NB4 (cell line): ENCODE data around the gene FAM25G.
A peak's percentile ranks its signal among the peaks of the same experiment; 100 is the strongest.
"Not testable (repeated sequence)": the region's sequence is repeated elsewhere in the genome, so short reads cannot be mapped to it uniquely, and the experiment has no call there.

Experiments
- DNase-seq: peaks from one replicate; pipeline ENCODE4 v3.0.0; 2010; ENCODE audit warnings: low read depth
- H3K4me3 ChIP-seq: one replicate; pipeline ENCODE4 v1.5.1; 2011; ENCODE audit warnings: mild to moderate bottlenecking, low read depth, low read length, moderate library complexity

The FAM25G gene

GRCh38 chr10:47491600-47491999 is at the start of gene FAM25G:
FAM25G (minus strand) TSS chr10:47491700; CDS start chr10:47491674, 26 bp downstream.
- not testable (repeated sequence) for H3K4me3 ChIP-seq, DNase-seq

GRCh38 chr10:47536430-47536829 is 44.9 kb upstream of the FAM25G start:
- not testable (repeated sequence) for H3K4me3 ChIP-seq, DNase-seq

- H3K4me3 ChIP-seq, DNase-seq: not testable (repeated sequence)
Measured at GRCh38 chr10:47523475-47523874, 32.0 kb upstream of the FAM25G start, which contains the start of gene AGAP9. AGAP9 (minus strand) TSS chr10:47523638; CDS start chr10:47523526, 112 bp downstream.

GRCh38 chr10:47502313-47502712 is 10.8 kb upstream of the FAM25G start:
- not testable (repeated sequence) for DNase-seq, H3K4me3 ChIP-seq

GRCh38 chr10:47494226-47494625 is 2.7 kb upstream of the FAM25G start:
- not testable (repeated sequence) for DNase-seq, H3K4me3 ChIP-seq

- DNase-seq, H3K4me3 ChIP-seq: not testable (repeated sequence)
Measured at GRCh38 chr10:47489630-47490029, 1.9 kb downstream of the FAM25G start.

- DNase-seq, result peak; percentile 87
- not testable (repeated sequence) for H3K4me3 ChIP-seq
Measured at GRCh38 chr10:47485943-47486342, 5.6 kb downstream of the FAM25G start.

- DNase-seq, H3K4me3 ChIP-seq: not testable (repeated sequence)
Measured at GRCh38 chr10:47484786-47485185, 6.7 kb downstream of the FAM25G start.

- peak within 1 kb of the TSS; percentile 46 for H3K4me3 ChIP-seq
- DNase-seq, result peak; percentile 45
Measured at GRCh38 chr10:47483923-47484322, 7.6 kb downstream of the FAM25G start, which contains the start of gene ANXA8. ANXA8 (minus strand) TSS chr10:47484115; CDS start chr10:47483933, 182 bp downstream.

- H3K4me3 ChIP-seq, result not testable (repeated sequence)
Measured at GRCh38 chr10:47482367-47482766, 9.1 kb downstream of the FAM25G start.

GRCh38 chr10:47481768-47482181 is 9.7 kb downstream of the FAM25G start:
- not testable (repeated sequence) for DNase-seq, H3K4me3 ChIP-seq

More at GRCh38 chr10:47482367-47482766, 9.1 kb downstream of the FAM25G start:
- not testable (repeated sequence) for DNase-seq

- not testable (repeated sequence) for DNase-seq, H3K4me3 ChIP-seq
Measured at GRCh38 chr10:47481182-47481766, 10.2 kb downstream of the FAM25G start.

- not testable (repeated sequence) for DNase-seq, H3K4me3 ChIP-seq
Measured at GRCh38 chr10:47480133-47480532, 11.4 kb downstream of the FAM25G start.

- H3K4me3 ChIP-seq, DNase-seq: not testable (repeated sequence)
Measured at GRCh38 chr10:47478114-47478513, 13.4 kb downstream of the FAM25G start.

- H3K4me3 ChIP-seq, DNase-seq: not testable (repeated sequence)
Measured at GRCh38 chr10:47477078-47477477, 14.4 kb downstream of the FAM25G start.

- not testable (repeated sequence) for H3K4me3 ChIP-seq, DNase-seq
Measured at GRCh38 chr10:47475101-47475500, 16.4 kb downstream of the FAM25G start.

- H3K4me3 ChIP-seq, DNase-seq: not testable (repeated sequence)
Measured at GRCh38 chr10:47473516-47473915, 18.0 kb downstream of the FAM25G start.

GRCh38 chr10:47472647-47473046 is 18.9 kb downstream of the FAM25G start:
- not testable (repeated sequence) for DNase-seq

GRCh38 chr10:47472072-47472471 is 19.4 kb downstream of the FAM25G start:
- DNase-seq, H3K4me3 ChIP-seq: not testable (repeated sequence)

More at GRCh38 chr10:47472647-47473046, 18.9 kb downstream of the FAM25G start:
- not testable (repeated sequence) for H3K4me3 ChIP-seq

- not testable (repeated sequence) for DNase-seq, H3K4me3 ChIP-seq
Measured at GRCh38 chr10:47468731-47469528, 22.6 kb downstream of the FAM25G start.
